Measurements from ENCODE around the gene PCYT1A.

- TF ChIP-seq POLR2A (IDR thresholded peaks at IDR 0.05), result no peak
- no peak for TF ChIP-seq CTCF (IDR thresholded peaks at IDR 0.05)
These were observed 31.8 kb downstream of the PCYT1A start for GRCh38 chr3:196255776-196256175.
